HFF-Myc (cell line): ENCODE measurements around the gene WWOX.

ENCODE experiments used
- DNase-seq: peaks from one replicate; pipeline ENCODE4 v3.0.0-alpha.2; 2011; ENCODE audit warnings: low read depth; ENCODE audit errors: extremely low read depth
- H3K4me3 ChIP-seq: replicated peaks from 2 replicates; pipeline ENCODE4 v1.5.1; 2011; ENCODE audit warnings: low read depth, mild to moderate bottlenecking, control low read depth, low read length
- TF ChIP-seq, protein P1 (sequence below): IDR thresholded peaks from 2 replicates; pipeline ENCODE4 v1.5.1; 2012; ENCODE audit warnings: mild to moderate bottlenecking, low read depth, low read length, control low read depth; ENCODE audit errors: missing control alignments

The WWOX gene

DNA sequence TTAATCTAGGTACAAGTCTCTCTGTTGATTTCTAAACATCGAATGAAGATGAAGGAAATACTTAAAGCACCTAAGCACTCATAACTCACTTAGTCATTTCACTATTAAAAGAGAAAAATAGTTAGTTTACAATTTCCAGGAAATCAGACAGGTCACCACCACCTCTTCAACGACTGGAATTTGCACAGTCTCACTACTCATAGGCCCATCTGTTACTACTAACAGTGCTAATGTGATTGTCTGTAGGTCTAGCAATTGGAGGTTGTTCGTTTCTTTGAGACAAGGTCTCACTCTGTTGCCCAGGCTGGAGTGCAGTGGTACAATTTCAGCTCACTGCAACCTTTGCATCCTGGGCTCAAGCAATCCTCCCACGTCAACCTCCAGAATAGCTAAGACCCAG, 1056.5 kb downstream of the WWOX start:
- TF ChIP-seq, protein P1, sequence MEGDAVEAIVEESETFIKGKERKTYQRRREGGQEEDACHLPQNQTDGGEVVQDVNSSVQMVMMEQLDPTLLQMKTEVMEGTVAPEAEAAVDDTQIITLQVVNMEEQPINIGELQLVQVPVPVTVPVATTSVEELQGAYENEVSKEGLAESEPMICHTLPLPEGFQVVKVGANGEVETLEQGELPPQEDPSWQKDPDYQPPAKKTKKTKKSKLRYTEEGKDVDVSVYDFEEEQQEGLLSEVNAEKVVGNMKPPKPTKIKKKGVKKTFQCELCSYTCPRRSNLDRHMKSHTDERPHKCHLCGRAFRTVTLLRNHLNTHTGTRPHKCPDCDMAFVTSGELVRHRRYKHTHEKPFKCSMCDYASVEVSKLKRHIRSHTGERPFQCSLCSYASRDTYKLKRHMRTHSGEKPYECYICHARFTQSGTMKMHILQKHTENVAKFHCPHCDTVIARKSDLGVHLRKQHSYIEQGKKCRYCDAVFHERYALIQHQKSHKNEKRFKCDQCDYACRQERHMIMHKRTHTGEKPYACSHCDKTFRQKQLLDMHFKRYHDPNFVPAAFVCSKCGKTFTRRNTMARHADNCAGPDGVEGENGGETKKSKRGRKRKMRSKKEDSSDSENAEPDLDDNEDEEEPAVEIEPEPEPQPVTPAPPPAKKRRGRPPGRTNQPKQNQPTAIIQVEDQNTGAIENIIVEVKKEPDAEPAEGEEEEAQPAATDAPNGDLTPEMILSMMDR, result no peak
- no peak overlapping the region for H3K4me3 ChIP-seq
- DNase-seq, result no peak

DNA sequence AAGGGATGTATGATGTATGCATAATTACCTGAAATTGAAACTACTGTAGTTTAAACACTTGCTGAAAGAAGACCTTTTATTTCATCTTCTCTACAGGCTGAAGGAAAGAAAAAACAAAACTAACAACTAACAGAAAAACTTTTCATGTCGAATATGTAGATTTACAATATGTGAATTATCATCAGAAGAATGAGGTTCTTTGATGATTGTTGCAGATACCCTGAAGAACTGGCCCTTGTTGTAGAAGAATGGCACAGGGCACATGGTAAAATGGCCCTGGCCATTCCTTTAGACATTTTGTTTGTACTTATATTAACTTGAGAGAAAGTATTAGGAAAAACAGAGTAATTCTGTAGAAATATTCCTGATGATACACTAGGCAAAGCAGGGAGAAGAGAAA, 1057.3 kb downstream of the WWOX start:
- no peak overlapping the region for H3K4me3 ChIP-seq
- no peak for DNase-seq
- TF ChIP-seq, protein P1, result no peak

DNA sequence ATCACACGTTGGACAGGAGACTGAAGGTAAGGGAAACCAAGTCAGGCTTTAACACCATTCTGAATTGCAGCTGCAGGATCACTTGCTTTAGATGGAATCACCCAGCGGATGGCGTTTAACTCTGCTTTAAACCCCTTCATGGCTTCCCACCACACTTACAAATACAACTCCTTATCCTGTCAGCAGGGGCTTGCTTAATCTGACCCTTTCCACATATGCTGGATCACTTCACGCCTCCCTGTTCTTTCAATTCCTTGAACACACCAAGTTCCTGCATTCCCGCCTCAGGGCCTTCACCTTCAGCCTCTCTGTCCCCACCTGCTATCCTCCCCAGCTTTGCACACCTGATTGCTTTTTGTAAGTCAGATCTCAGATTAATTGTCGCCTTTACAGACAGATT, 1058.9 kb downstream of the WWOX start:
- no peak overlapping the region for H3K4me3 ChIP-seq
- DNase-seq, result no peak
- TF ChIP-seq, protein P1, result no peak

DNA sequence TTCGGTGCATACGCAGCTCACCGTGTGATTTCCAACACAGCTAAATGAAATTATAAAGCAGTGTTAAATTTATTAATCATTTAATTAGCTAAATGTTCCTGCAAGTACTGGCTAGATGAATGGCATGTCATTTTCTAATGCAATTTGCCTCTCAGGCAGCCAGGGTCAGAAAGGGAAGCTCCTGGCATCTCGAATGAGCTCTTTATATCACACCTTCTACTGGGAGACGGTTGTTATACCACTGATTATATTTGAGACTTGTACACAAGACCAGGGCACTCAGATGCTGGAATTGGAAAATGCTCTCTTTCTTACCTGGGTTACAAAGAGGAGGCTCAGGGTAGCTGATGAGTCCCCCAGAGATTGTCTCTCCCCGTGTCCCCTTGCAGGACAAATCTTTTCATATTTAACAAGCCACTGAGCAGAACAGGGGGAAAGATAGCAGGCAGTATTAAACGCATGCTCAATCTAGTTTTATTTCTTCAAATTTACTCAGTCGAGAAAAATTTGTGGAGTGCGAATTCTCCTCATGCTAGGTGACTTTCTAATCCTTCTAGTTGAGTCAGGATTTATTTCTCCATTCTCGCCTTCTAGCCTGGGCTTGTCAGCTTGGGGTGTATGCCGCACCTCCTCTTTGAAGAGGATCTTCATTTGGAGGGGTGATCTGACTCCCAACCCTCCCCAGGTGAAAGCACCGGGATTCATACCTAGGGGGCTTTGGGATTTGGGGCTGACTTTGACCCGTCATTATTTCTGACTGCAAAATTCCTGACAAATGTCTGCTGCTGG, 1060.0 kb downstream of the WWOX start:
- TF ChIP-seq, protein P1, result no peak
- H3K4me3 ChIP-seq, result no peak overlapping the region
- DNase-seq, result no peak

DNA sequence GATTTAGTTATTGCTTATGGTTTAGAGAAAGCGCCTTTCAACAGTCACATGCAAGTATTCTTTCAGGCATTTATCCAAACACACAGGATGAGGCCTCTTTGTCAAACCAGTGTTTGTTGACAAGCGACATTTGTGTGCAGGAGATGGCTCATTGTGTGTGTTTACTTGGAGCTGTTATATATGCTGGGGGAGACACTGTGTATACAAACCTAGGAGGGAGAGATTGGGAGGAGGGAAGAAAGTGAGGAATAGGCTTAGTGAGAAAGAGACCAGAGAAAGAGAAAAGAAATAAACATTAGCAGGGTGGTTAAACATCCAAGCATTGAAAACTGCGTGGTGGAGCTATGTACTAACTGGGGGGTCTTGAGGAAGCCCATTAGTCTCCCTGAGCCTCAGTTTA, 1063.5 kb downstream of the WWOX start:
- TF ChIP-seq, protein P1, result no peak
- no peak for DNase-seq

DNA sequence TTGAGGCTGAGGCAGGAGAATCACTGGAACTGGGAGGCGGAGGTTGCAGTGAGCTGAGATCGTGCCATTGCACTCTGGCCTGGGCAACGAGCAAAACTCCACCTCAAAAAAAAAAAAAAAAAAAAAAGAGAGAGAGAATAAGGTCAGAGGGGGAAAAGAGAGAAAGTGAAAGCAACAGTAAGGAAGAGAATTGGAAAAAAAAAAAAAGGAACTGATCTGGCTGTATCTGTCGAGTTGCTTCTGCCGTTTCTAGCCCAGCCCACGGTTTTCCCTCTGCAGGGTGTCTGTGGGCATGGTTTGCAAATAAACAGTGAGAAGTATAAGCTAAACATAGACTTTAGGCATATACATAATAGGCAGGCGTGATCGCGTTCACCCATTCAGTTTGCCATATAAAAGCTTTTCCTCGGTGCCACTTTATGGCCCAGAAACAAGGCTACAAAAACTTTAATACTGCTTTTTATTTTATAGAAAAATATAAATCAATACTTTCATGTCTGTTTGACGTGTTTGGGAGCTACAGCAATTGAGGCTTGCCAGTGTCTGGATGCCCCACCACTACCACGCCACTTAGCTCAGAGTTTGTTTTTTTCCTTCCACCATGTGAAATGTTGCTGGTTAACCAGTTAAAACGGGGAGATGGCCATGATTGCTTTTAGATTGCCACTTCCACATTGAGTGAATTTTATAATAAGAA, 1064.4 kb downstream of the WWOX start:
- no peak overlapping the region for H3K4me3 ChIP-seq
- no peak for DNase-seq
- TF ChIP-seq, protein P1, result no peak

More for the DNA sequence above, 1063.5 kb downstream of the WWOX start:
- H3K4me3 ChIP-seq, result no peak overlapping the region
